GM12878 (cell line): ENCODE measurements around the gene INO80B. TPM values are rescaled to one million over a fixed set of nuclear protein-coding genes. Genes with fewer than 3 reads are reported as not detected.

Experiments used
- BACH1 ChIP-seq: fragments of 450-650 bp; IDR thresholded peaks from 2 replicates; pipeline ENCODE4 v1.6.1; 2017; ENCODE audit warnings: mild to moderate bottlenecking, borderline replicate concordance
- BRCA1 ChIP-seq: IDR thresholded peaks from 2 replicates; pipeline ENCODE4 v1.6.1; 2011; ENCODE audit warnings: low read depth, low read length, improper control_type of control experiment
- CREM ChIP-seq: IDR thresholded peaks from 2 replicates; pipeline ENCODE4 v1.6.1; 2014; ENCODE audit warnings: antibody characterized with exemption, low read depth
- EP300 ChIP-seq, 2 experiments: fragments of 150-350 bp in 1 of 2; IDR thresholded peaks; 2 replicates each; pipeline ENCODE4 v1.6.1; 2011 to 2012; ENCODE audit warnings: low read depth in 2 of 2, low read length in 2 of 2, borderline replicate concordance in 1 of 2, improper control_type of control experiment in 1 of 2, inconsistent platforms in 1 of 2; ENCODE audit not compliant: control insufficient read depth in 1 of 2
- HDAC6 ChIP-seq: fragments of 200-600 bp; sonication (generic); IDR thresholded peaks from one replicate; pipeline ENCODE4 v1.8.0; 2017; ENCODE audit warnings: antibody characterized with exemption; ENCODE audit not compliant: unreplicated experiment
- KAT2A ChIP-seq: conservative IDR thresholded peaks from 2 replicates; pipeline ENCODE4 v1.6.1; 2011; ENCODE audit warnings: low read depth, low read length; ENCODE audit not compliant: control insufficient read depth
- MEF2A ChIP-seq: IDR thresholded peaks from 2 replicates; pipeline ENCODE4 v1.6.1; 2011; ENCODE audit warnings: low read depth, mild to moderate bottlenecking, low read length, moderate library complexity; ENCODE audit not compliant: insufficient read depth
- POLR2AphosphoS2 ChIP-seq: IDR thresholded peaks from 2 replicates; pipeline ENCODE4 v1.6.1; 2011; ENCODE audit warnings: low read depth, mild to moderate bottlenecking, low read length, improper control_type of control experiment, moderate library complexity
- POU2F2 ChIP-seq: IDR thresholded peaks from 3 replicates; pipeline ENCODE4 v1.6.1; 2011; ENCODE audit warnings: low read depth, mild to moderate bottlenecking, low read length, borderline replicate concordance
- RUNX3 ChIP-seq: IDR thresholded peaks from 2 replicates; pipeline ENCODE4 v1.6.1; 2012; ENCODE audit warnings: low read length, inconsistent platforms
- SREBF1 ChIP-seq: IDR thresholded peaks from 2 replicates; pipeline ENCODE4 v1.6.1; 2012; ENCODE audit warnings: mild to moderate bottlenecking, low read length
- TBL1XR1 ChIP-seq: IDR thresholded peaks from 2 replicates; pipeline ENCODE4 v1.6.1; 2012; ENCODE audit warnings: low read depth, low read length, improper control_type of control experiment
- ZBED1 ChIP-seq: IDR thresholded peaks from 2 replicates; pipeline ENCODE4 v1.6.1; 2016; ENCODE audit warnings: borderline replicate concordance
- polyA plus RNA-seq, 11 experiments: library from polyadenylated mRNA; depleted of rRNA in 4 of 11; unstranded in 6 of 11; stranded (reverse) in 5 of 11; fragments of >200 nt; fragmentation: Nextera tagmentation in 4 of 11; fragmentation: Illumina TruSeq in 1 of 11; extraction: Ambion mirVana in 4 of 11; extraction: Trizol in 1 of 11; gene quantifications; 1 replicate in 1 of 11; 2 replicates in 10 of 11; pipeline versions ENCODE4 v1.2.1 to v1.2.3, GENCODE V29; 2011 to 2016; ENCODE audit warnings: inconsistent platforms in 2 of 11, missing spikeins in 2 of 11, low read depth in 1 of 11
- total RNA-seq, 4 experiments: library from RNA; depleted of rRNA in 3 of 4; stranded (reverse); fragments of >200 nt in 3 of 4; fragmentation: Illumina TruSeq in 1 of 4; extraction: Trizol in 1 of 4; gene quantifications; 2 replicates each; pipeline versions ENCODE4 v1.2.1 to v1.2.3, GENCODE V29; 2013 to 2021
- TF ChIP-seq, protein P1 (sequence below), 3 experiments: IDR thresholded peaks in 2 of 3; conservative IDR thresholded peaks in 1 of 3; 2 replicates each; pipeline ENCODE4 v1.5.1; 2011; ENCODE audit warnings: low read depth in 3 of 3, low read length in 3 of 3, mild to moderate bottlenecking in 3 of 3, control low read depth in 2 of 3, moderate library complexity in 2 of 3, inconsistent platforms in 1 of 3, mixed read lengths in 1 of 3; ENCODE audit not compliant: control insufficient read depth in 2 of 3, insufficient read depth in 1 of 3; ENCODE audit errors: extremely low read depth in 1 of 3
- TF ChIP-seq, protein P2 (sequence below): fragments of 450-650 bp; IDR thresholded peaks from 2 replicates; pipeline ENCODE4 v1.6.1; 2017; ENCODE audit warnings: mild to moderate bottlenecking, moderate library complexity
- TF ChIP-seq, protein P3 (sequence below): IDR thresholded peaks from 2 replicates; pipeline ENCODE4 v1.6.1; 2011; ENCODE audit warnings: mild to moderate bottlenecking, low read depth, low read length, moderate library complexity; ENCODE audit not compliant: insufficient replicate concordance
- TF ChIP-seq, protein P4 (sequence below): fragments of 150-350 bp; IDR thresholded peaks from 2 replicates; pipeline ENCODE4 v1.6.1; 2016; ENCODE audit warnings: low read depth, low read length

INO80B gene
- total and polyA plus RNA-seq, 10 of the 15 experiments (the other 5 are each of a cell fraction or from before 2014, with no cell fraction given): 1.3 to 26.7 (median 11.1) TPM

DNA sequence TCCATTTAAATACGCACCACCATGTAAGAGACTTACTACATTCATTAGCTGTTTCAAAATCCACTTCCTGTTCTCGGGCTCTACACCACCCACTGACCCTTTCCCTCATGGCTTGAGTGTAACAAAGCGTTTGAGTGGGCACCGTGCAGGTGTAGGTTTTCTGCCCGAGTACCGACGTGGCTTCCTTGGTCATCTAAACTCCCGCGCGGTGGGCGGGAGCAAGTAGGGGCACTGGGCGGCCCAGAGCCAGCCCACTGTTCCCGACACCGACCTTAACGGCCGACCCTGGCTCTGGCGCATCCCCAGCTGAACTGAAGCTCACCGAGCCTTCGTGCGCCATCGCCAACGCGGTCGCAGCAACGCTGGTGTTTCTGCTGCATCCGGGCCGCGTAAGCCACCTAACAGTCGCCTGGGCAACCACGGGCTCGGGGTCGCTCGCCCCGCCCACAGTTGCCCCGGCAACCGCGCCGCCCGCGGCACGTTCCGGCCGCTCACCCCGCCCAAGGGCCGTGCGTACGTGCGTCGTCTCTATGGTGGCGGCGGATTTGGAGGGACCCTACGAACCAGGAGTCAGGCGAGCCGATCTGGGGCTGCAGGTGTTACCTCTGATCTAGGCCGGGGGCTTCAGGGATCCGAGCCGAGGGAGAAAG, 33.5 kb upstream of the INO80B start, which contains the start of the genes C2orf81 and WDR54 (continued):
- TF ChIP-seq, protein P1, sequence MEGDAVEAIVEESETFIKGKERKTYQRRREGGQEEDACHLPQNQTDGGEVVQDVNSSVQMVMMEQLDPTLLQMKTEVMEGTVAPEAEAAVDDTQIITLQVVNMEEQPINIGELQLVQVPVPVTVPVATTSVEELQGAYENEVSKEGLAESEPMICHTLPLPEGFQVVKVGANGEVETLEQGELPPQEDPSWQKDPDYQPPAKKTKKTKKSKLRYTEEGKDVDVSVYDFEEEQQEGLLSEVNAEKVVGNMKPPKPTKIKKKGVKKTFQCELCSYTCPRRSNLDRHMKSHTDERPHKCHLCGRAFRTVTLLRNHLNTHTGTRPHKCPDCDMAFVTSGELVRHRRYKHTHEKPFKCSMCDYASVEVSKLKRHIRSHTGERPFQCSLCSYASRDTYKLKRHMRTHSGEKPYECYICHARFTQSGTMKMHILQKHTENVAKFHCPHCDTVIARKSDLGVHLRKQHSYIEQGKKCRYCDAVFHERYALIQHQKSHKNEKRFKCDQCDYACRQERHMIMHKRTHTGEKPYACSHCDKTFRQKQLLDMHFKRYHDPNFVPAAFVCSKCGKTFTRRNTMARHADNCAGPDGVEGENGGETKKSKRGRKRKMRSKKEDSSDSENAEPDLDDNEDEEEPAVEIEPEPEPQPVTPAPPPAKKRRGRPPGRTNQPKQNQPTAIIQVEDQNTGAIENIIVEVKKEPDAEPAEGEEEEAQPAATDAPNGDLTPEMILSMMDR (IDR thresholded peaks at IDR 0.05 in 2 of 3, conservative IDR thresholded peaks at IDR 0.05 in 1 of 3; ENCODE audit: control insufficient read depth in 2 of 3, extremely low read depth in 1 of 3, insufficient read depth in 1 of 3, low read depth in 3 of 3, low read length in 3 of 3): no peak
- TF ChIP-seq KAT2A (no peak), CREM (no peak; the same call in 1 of the 2 replicates), MEF2A (0 out of 2 replicates have a peak, but pooled peaks have one; percentile 4), POLR2AphosphoS2 (peak; percentile 28; the same call in 1 of the 2 replicates), BRCA1 (no peak), EP300 (IDR thresholded peaks at IDR 0.05; ENCODE audit: borderline replicate concordance in 1 of 2, control insufficient read depth in 1 of 2, low read depth in 2 of 2, low read length in 2 of 2) (no peak), BACH1 (peak; percentile 75; the same call in 1 of the 2 replicates), ZBED1 (no peak), POU2F2 (peak; percentile 83; the same call in 2 of the 3 replicates), TBL1XR1 (peak; percentile 79), SREBF1 (no peak), HDAC6 (no peak), RUNX3 (peak; percentile 56; the same call in 1 of the 2 replicates)
- TF ChIP-seq, protein P2, sequence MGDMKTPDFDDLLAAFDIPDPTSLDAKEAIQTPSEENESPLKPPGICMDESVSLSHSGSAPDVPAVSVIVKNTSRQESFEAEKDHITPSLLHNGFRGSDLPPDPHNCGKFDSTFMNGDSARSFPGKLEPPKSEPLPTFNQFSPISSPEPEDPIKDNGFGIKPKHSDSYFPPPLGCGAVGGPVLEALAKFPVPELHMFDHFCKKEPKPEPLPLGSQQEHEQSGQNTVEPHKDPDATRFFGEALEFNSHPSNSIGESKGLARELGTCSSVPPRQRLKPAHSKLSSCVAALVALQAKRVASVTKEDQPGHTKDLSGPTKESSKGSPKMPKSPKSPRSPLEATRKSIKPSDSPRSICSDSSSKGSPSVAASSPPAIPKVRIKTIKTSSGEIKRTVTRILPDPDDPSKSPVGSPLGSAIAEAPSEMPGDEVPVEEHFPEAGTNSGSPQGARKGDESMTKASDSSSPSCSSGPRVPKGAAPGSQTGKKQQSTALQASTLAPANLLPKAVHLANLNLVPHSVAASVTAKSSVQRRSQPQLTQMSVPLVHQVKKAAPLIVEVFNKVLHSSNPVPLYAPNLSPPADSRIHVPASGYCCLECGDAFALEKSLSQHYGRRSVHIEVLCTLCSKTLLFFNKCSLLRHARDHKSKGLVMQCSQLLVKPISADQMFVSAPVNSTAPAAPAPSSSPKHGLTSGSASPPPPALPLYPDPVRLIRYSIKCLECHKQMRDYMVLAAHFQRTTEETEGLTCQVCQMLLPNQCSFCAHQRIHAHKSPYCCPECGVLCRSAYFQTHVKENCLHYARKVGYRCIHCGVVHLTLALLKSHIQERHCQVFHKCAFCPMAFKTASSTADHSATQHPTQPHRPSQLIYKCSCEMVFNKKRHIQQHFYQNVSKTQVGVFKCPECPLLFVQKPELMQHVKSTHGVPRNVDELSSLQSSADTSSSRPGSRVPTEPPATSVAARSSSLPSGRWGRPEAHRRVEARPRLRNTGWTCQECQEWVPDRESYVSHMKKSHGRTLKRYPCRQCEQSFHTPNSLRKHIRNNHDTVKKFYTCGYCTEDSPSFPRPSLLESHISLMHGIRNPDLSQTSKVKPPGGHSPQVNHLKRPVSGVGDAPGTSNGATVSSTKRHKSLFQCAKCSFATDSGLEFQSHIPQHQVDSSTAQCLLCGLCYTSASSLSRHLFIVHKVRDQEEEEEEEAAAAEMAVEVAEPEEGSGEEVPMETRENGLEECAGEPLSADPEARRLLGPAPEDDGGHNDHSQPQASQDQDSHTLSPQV: no peak
- TF ChIP-seq, protein P3, sequence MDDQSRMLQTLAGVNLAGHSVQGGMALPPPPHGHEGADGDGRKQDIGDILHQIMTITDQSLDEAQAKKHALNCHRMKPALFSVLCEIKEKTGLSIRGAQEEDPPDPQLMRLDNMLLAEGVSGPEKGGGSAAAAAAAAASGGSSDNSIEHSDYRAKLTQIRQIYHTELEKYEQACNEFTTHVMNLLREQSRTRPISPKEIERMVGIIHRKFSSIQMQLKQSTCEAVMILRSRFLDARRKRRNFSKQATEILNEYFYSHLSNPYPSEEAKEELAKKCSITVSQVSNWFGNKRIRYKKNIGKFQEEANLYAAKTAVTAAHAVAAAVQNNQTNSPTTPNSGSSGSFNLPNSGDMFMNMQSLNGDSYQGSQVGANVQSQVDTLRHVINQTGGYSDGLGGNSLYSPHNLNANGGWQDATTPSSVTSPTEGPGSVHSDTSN: no peak
- TF ChIP-seq, protein P4, sequence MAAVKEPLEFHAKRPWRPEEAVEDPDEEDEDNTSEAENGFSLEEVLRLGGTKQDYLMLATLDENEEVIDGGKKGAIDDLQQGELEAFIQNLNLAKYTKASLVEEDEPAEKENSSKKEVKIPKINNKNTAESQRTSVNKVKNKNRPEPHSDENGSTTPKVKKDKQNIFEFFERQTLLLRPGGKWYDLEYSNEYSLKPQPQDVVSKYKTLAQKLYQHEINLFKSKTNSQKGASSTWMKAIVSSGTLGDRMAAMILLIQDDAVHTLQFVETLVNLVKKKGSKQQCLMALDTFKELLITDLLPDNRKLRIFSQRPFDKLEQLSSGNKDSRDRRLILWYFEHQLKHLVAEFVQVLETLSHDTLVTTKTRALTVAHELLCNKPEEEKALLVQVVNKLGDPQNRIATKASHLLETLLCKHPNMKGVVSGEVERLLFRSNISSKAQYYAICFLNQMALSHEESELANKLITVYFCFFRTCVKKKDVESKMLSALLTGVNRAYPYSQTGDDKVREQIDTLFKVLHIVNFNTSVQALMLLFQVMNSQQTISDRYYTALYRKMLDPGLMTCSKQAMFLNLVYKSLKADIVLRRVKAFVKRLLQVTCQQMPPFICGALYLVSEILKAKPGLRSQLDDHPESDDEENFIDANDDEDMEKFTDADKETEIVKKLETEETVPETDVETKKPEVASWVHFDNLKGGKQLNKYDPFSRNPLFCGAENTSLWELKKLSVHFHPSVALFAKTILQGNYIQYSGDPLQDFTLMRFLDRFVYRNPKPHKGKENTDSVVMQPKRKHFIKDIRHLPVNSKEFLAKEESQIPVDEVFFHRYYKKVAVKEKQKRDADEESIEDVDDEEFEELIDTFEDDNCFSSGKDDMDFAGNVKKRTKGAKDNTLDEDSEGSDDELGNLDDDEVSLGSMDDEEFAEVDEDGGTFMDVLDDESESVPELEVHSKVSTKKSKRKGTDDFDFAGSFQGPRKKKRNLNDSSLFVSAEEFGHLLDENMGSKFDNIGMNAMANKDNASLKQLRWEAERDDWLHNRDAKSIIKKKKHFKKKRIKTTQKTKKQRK: no peak
